Measurements from ENCODE around the gene AARS1. TPM values are rescaled to one million over a fixed set of nuclear protein-coding genes. Genes with fewer than 3 reads are reported as not detected.
"Not testable (repeated sequence)": the region's sequence is repeated elsewhere in the genome, so short reads cannot be mapped to it uniquely, and the experiment has no call there.

Gene AARS1
- total RNA-seq, 2 donors from 2014 or later: 52.1 to 80.6 TPM

DNA sequence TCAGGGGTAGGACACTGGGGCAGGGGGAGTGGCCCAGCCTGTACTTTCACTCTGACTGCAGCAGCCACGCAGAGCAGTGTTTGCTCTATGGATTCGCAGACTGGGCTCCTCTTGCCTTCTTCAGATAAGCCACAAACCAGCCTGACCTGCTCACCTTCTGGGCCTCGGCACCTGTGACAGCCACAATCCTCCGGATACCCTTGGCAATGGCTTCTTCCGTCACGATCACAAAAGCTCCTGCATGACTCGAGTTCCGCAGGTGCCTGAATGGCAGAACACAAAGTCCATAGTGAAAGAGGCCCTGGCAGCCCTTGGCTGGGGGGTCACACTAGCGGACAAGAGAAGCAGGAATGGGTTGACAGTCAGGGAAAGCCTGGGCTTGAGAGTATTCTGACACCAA lies 33.7 kb downstream of the AARS1 start:
- peaks cover 90% of the 10 kb centered on the region for H3K36me3 Mint-ChIP-seq (ENCODE audit: low read depth)
- no peak overlapping the region for H3K4me3 Mint-ChIP-seq

DNA sequence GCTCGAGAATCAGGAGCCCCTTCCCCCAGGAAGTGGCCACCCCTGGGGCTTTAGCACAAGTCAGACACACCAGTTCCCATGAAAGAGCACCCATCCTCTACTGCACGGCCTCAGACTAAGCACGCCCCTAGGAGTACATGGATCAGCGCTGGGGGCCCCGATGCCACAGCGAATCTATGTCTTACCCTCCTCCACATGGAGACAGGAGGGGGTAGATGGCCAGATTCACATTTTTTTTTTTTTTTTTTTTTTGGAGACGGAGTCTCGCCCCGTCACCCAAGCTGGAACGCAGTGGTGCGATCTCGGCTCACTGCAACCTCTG lies 34.4 kb downstream of the AARS1 start:
- no peak for ATAC-seq (replicated peaks)
- Mint-ChIP-seq H3K27me3 (no peaks in the 10 kb centered on the region), H3K36me3 (ENCODE audit: low read depth) (peaks cover 90% of the 10 kb centered on the region), H3K27ac (no peak overlapping the region), H3K4me1 (peaks cover 4% of the 10 kb centered on the region), H3K4me3 (no peak overlapping the region), H3K9me3 (no peaks in the 10 kb centered on the region)

More for the DNA sequence above, 33.7 kb downstream of the AARS1 start:
- H3K27ac Mint-ChIP-seq: no peak overlapping the region
- H3K4me1 Mint-ChIP-seq: peaks cover 4% of the 10 kb centered on the region
- no peak for ATAC-seq (replicated peaks)
- no peaks in the 10 kb centered on the region for H3K27me3 Mint-ChIP-seq
- no peaks in the 10 kb centered on the region for H3K9me3 Mint-ChIP-seq

DNA sequence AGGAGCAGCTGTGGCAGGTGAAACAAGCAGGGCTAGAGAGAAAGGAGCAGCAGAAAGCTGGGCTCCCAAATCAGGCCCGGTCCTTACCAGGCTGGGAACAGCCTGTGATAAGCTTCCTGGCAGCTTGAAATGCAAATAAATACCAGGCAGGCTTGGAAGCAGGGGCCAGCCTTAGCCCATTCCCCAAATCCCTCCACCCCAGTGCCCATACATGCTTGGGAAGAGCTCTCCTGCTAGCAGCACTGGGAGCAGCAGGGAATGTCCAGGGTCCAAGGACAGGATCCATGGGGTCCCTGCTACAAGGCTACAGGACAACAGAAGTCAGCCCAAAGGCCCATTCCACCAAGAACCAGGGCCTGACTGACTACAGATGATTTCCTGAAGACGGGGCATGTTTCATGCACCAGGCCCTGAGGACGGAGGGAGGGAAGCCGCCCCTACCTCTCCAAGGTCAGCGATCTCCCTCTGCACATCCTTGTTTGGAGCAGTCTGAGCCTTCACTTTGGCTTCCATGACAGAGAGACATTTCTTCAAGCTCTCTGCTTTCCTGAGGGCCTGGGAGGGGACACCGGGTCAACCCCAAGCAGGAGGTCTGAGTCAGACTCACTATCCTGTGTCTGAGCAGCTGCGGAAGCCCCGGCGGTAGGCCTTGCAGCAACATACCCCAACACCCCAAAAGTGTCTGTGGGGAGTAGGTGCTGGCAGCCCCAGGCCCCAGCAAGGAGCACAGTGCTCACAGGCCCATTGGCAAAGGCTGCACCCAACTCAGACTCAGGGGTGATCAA lies 34.9 kb downstream of the AARS1 start:
- H3K36me3 Mint-ChIP-seq (ENCODE audit: low read depth): peaks cover 89% of the 10 kb centered on the region
- peaks cover 7% of the 10 kb centered on the region for H3K4me1 Mint-ChIP-seq
- no peak overlapping the region for H3K4me3 Mint-ChIP-seq
- H3K27ac Mint-ChIP-seq: no peak overlapping the region
- no peaks in the 10 kb centered on the region for H3K27me3 Mint-ChIP-seq
- no peaks in the 10 kb centered on the region for H3K9me3 Mint-ChIP-seq
- no peak for ATAC-seq (replicated peaks)

DNA sequence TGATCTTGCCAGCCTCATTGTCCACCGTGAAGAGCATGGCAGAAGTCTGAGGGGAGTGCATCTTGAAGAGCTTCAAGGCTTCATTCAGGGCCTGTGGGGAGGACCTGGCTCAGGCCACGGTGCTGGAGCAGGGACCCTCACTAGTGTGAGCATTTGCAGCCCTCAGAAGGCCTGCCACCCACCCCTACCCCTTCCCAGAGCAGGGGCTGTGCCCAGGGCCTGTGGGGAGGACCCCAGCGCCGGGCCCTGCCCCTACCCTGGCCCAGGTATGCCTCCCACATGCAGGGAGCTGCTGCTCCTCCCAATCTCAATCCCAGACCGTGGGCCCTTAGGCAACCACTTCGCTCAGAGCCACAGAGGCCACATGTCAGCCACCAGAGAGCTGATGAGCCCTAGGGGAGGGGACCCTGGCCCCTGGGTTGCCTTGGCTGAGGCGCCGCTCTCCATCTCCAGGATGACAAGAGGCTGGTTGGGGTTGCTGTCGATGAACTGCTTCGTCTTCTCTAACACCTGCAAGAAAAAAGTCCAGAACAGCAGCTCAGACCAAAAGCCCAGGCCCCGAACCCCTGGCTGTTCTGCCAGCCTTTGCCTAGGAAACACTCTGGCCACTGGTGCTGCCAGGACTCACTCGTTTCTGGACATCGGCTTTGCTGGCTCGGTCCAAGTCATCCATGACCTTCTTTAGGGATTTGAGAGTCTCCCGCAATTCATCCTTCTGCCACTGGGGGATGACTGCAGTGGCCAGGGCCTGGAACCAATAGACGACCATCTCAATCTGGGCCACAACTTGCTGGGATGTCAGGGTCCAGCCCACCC lies 35.8 kb downstream of the AARS1 start:
- peaks cover 87% of the 10 kb centered on the region for H3K36me3 Mint-ChIP-seq (ENCODE audit: low read depth)
- peaks cover 9% of the 10 kb centered on the region for H3K4me1 Mint-ChIP-seq
- no peak overlapping the region for H3K4me3 Mint-ChIP-seq
- H3K27me3 Mint-ChIP-seq: no peaks in the 10 kb centered on the region
- ATAC-seq (replicated peaks): no peak
- H3K27ac Mint-ChIP-seq: no peak overlapping the region
- no peaks in the 10 kb centered on the region for H3K9me3 Mint-ChIP-seq

DNA sequence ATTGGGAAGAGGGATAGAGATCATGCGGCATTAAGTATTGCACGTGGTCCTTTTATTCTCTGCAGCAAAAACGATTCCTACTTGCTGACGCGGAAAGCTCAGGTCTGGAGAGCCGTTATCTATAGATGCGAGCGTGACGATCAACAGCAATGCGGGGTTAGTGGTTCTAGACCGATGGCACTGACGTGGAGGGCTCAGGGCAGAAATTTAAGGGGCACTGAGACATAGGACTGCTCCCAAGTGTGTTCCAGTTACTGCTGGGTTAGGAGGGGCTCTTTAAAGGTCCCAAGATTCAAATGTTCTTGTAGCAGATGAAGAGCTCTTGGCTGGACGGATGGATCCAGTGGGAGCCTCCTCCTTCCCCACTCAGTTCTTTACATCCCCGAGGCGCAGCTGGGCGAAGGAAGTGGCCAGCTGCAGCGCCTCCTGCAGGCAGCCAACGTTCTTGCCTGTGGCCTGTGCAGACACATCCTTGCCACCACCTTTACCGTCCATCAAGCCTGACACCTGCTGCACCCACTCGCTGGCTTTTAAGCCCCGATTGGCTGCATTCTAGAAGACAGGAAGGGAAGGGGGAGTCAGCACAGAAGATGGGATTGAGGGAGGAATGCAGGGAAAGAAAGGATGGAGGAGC lies 36.8 kb downstream of the AARS1 start:
- peaks cover 9% of the 10 kb centered on the region for H3K4me1 Mint-ChIP-seq
- H3K4me3 Mint-ChIP-seq: peak overlapping the region; percentile 77
- H3K27me3 Mint-ChIP-seq: no peaks in the 10 kb centered on the region
- H3K9me3 Mint-ChIP-seq: no peaks in the 10 kb centered on the region
- peak overlapping the region; percentile 89 for H3K27ac Mint-ChIP-seq
- ATAC-seq (replicated peaks): no peak
- H3K36me3 Mint-ChIP-seq (ENCODE audit: low read depth): peaks cover 86% of the 10 kb centered on the region

DNA sequence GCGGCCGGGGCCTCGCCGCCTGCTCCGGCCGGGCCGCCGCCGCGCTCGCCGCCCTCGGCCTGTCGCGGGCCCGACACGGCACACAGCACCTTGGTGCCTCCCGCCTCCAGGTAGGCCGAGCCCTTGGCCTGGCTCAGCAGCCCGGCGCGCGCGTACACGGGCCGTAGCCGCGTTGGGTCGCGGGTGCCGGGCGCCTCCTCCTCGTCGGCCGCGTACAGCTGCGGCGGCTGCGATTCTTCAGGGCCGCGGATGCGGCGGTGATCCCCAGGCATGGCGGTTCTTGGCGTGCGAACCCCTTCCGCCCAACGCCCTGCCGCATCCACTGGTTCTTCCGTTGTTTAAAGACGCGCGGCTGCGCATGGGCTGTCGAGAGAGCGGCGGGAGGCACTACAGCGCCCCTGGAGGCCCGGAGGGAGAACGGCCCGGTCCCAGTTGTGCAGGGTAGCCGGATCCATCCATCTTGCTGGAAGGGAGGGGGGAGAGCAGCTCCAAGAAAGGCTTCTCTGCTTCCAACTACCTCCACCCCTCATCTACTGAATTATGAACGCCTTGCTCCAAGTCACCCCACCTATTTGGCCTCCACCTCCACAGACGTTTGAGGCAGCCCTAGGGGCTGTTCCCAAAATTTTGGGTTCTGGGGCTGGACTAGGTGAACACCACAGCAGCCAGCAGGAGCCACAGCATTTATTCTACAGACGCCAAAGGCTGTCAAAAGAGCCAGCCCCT lies 37.5 kb downstream of the AARS1 start, which contains the start of gene EXOSC6:
Gene EXOSC6, minus strand, starts transcription at position 312 of the 726 bp plus-strand sequence. Its CDS starts 40 bp downstream, at position 272.
- no peaks in the 10 kb centered on the region for H3K9me3 Mint-ChIP-seq
- peaks cover 80% of the 10 kb centered on the region for H3K36me3 Mint-ChIP-seq (ENCODE audit: low read depth)
- peak within 1 kb of the TSS; percentile 84 for H3K4me3 Mint-ChIP-seq
- H3K4me1 Mint-ChIP-seq: peaks cover 9% of the 10 kb centered on the region
- H3K27ac Mint-ChIP-seq: peak within 1 kb of the TSS; percentile 89
- no peaks in the 10 kb centered on the region for H3K27me3 Mint-ChIP-seq
- peak; percentile 92 for ATAC-seq (replicated peaks)

DNA sequence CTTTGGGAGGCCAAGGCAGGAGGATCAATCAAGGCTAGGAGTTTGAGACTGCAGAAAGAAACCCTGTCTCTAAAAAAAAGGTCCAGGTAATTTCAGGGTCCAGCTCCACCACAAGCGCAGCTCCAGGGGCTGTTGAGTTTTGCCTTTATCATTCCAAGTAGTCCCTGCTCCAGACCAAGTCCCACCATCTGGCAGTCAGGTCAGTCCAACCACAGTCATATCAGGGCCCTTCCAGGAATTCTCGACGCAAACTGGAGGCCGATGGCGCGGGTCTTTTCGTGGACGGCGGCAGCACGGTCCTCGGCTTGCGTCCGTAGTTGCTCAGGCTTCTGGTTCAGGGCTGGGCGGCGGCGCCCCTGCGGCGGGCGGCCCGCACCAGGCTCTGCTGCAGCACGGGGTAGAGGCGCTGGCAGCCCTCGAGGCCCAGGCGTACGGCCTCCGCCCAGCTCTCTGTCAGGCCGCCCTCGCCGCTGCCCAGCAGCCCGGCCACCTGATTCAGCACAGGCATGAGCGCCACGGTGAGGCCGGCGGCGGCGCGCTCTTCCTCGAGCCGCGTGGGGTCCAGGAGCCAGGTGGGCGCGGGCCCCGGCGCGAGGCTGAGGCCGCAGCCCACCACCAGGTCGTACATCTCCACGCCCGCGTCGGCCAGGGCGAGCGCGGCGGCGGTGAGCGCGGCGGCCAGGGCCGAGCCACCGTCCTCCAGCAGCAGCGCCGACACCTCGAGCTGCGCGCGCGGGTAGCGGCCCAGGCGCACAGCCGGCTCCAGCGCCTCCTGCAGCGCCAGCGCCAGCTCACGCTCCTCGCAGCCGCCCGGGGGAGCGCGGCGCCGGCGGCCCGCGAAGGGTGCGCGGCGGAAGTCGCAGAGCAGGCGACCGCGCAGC lies 38.3 kb downstream of the AARS1 start:
- Mint-ChIP-seq H3K27ac (peak overlapping the region; percentile 89), H3K4me3 (peak overlapping the region; percentile 84), H3K9me3 (no peaks in the 10 kb centered on the region), H3K27me3 (no peaks in the 10 kb centered on the region), H3K36me3 (ENCODE audit: low read depth) (peaks cover 80% of the 10 kb centered on the region), H3K4me1 (peaks cover 9% of the 10 kb centered on the region)
- ATAC-seq (replicated peaks): peak; percentile 62

DNA sequence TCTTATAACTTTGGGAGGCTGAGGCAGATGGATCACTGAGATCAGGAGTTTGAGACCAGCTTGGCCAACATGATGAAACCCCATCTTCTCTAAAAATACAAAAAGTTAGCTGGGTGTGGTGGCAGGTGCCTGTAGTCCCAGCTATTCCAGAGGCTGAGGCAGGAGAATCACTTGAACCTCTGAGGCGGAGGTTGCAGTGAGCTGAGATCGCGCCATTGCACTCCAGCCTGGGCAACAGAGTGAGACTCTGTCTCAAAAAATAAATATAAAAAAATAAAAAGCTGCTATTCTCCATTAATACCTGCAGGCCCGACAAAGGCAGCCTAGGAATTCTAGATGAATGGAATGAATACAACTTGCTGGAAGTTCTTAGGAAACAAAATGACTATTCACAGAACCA lies 39.6 kb downstream of the AARS1 start:
- not testable (repeated sequence) for H3K4me1 Mint-ChIP-seq; H3K9me3 Mint-ChIP-seq; ATAC-seq (replicated peaks); H3K27me3 Mint-ChIP-seq
- peak overlapping the region; percentile 68 for H3K27ac Mint-ChIP-seq
- peaks cover 71% of the 10 kb centered on the region for H3K36me3 Mint-ChIP-seq (ENCODE audit: low read depth)
- peak overlapping the region; percentile 84 for H3K4me3 Mint-ChIP-seq

DNA sequence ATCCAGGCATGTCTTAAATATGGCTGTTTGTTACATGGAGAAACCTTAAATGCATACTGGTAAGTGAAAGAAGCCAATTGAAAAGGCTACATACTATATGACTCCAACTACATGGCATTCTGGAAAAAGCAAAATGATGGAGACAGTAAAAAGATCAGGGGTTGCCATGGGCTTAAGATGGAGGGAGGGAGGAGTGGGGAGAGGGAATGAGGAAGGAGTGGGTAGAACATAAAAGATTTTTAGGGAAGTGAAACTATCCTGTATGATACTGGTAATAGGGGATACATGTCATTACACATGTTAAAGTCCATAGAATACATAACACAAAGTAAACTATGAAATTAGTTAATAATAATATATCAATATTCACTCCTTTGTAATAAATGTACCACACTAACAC lies 50.5 kb downstream of the AARS1 start:
- not testable (repeated sequence) for H3K4me3 Mint-ChIP-seq; H3K27me3 Mint-ChIP-seq; H3K27ac Mint-ChIP-seq; H3K9me3 Mint-ChIP-seq; H3K4me1 Mint-ChIP-seq; ATAC-seq (replicated peaks)
- peaks cover 52% of the 10 kb centered on the region for H3K36me3 Mint-ChIP-seq (ENCODE audit: low read depth)

DNA sequence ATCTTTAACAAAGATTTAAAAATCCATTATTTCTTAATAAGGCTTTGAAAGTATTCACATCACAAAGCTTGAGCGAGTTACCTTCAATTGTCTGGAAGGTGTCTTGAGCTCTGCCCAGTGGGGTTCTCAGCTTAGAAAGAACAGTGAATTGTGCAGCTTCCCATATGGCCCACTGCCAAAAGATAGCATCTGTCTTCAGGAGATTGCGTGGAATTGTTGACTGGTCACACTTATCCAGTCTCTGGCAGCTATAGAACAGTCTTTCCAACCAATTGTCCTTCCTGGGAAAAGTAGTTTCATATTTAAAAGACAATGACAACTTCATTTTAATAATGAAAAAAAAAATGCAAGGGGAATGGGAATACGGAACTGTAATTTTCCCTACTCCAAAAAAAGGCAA lies 57.5 kb downstream of the AARS1 start:
- not testable (repeated sequence) for H3K4me1 Mint-ChIP-seq; H3K27me3 Mint-ChIP-seq; H3K27ac Mint-ChIP-seq; H3K4me3 Mint-ChIP-seq; H3K9me3 Mint-ChIP-seq; ATAC-seq (replicated peaks)
- H3K36me3 Mint-ChIP-seq (ENCODE audit: low read depth): peaks cover 77% of the 10 kb centered on the region

DNA sequence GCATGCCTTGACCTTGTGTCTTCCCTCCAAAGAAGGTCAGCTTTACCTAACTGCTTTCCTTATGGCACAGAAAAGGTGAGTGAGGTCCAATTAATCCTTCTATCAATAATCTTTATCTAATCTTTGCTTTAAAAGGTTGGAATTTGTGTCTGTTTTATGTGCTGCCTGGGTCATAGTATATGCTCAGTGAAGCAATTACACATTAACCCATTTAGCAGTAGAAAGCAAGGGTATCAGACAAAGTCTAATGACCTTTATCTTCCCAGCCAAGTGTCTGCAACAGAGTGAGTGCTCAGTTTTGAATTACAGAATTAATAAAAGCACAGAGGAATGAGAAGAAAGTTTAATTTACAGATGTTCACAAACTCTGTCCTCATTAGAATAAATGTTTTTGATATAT lies 63.3 kb downstream of the AARS1 start:
- H3K4me3 Mint-ChIP-seq; H3K27me3 Mint-ChIP-seq; H3K9me3 Mint-ChIP-seq; H3K4me1 Mint-ChIP-seq; H3K27ac Mint-ChIP-seq; ATAC-seq (replicated peaks): not testable (repeated sequence)
- peaks cover 84% of the 10 kb centered on the region for H3K36me3 Mint-ChIP-seq (ENCODE audit: low read depth)

DNA sequence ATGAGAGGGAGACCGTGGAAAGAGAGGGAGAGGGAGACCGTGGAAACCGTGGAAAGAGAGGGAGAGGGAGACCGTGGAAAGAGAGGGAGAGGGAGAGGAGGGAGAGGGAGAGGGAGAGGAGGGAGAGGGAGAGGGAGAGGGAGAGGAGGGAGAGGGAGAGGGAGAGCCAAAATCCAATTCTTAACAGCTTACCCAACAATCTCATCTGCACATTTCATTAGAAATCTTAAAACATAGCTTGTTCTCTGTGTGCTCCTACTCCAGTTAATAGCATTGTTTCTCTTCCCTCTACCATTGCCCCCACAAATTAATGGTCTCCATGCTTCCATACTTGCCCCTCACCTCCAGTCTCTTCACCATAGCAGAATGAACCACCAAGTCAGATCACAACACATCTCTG lies 63.9 kb downstream of the AARS1 start:
- H3K27me3 Mint-ChIP-seq; H3K9me3 Mint-ChIP-seq; H3K4me3 Mint-ChIP-seq; H3K4me1 Mint-ChIP-seq; H3K27ac Mint-ChIP-seq; ATAC-seq (replicated peaks): not testable (repeated sequence)
- H3K36me3 Mint-ChIP-seq (ENCODE audit: low read depth): peaks cover 83% of the 10 kb centered on the region

DNA sequence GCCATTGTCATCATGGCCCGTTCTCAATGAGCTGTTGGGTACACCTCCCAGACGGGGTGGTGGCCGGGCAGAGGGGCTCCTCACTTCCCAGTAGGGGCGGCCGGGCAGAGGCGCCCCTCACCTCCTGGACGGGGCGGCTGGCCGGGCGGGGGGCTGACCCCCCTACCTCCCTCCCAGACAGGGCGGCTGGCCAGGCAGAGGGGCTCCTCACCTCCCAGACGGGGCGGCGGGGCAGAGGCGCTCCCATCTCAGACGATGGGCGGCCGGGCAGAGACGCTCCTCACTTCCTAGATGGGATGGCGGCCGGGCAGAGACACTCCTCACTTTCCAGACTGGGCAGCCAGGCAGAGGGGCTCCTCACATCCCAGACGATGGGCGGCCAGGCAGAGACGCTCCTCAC lies 64.7 kb downstream of the AARS1 start:
- peaks cover 89% of the 10 kb centered on the region for H3K36me3 Mint-ChIP-seq (ENCODE audit: low read depth)
- not testable (repeated sequence) for H3K4me3 Mint-ChIP-seq; H3K4me1 Mint-ChIP-seq; H3K27ac Mint-ChIP-seq; H3K27me3 Mint-ChIP-seq; H3K9me3 Mint-ChIP-seq; ATAC-seq (replicated peaks)

All from activated T-helper 17 cell treated with anti-CD3 and anti-CD28 coated beads, Interleukin-2, amount 50 U/mL, for 72 hours (primary cell).